RPMI7951 (cell line): ENCODE measurements around the gene AMMECR1L. TPM values are rescaled to one million over a fixed set of nuclear protein-coding genes. Genes with fewer than 3 reads are reported as not detected.

Experiments used
- DNase-seq: peaks from one replicate; pipeline ENCODE4 v3.0.0-alpha.2; 2012; ENCODE audit warnings: low read depth
- total RNA-seq: library from RNA; depleted of rRNA; stranded (reverse); fragments of >200 nt; shearing (Covaris generic); gene quantifications from 2 replicates; pipeline ENCODE4 v1.2.3, GENCODE V29; 2014

AMMECR1L gene
- total RNA-seq, 1 experiment from 2014 or later, result 12.7 TPM

DNA sequence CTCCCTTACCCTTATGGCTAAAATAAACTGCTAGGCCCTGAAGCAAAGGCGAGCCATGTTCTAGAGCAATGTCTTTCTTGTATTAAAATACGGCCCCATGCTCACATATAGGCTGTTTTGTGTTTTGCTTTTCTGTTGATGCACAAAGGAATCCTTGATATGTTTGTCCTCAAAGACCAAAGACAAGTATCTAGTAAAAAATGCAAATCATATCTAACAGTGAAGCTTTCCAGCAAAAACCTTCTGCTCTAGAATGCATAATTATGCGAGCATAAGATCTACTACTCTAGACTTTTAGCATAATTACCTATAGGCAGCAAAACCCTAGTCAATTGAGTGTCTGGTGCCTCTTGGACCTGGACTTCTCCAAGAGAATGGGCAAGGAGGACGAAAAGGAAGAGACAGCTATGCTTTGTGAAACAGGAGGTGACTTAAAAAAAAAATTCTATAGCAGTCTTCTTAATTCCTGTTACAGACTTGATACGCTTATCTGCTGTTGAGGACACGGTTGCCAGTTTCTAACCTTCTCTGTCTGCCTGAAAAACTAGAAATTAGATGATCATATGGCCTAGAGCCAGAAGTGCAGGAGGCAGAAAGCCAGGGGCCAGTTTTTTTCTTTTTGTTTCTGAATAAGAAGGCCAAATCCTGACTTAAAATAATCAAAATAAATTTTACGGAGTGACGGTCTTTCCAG, 1.5 kb upstream of the AMMECR1L start:
- no peak for DNase-seq

DNA sequence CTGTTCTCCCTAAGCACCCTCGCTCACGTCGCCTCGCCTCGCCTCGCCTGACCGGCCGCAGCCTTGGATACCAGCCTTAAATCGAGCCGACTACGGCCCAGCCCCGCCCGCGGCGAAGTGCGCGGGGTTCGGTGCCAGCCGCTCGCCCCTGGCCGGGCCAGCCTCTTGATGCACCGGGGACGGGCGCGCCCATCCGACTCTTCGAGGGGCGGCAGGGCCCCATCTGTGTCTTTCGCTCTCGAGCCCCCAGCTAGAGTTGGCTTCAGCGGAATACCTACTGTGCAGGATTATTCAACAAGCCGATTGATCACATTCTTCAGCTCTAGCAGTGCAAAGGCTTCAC, 808 bp upstream of the AMMECR1L start:
- peak; percentile 21 for DNase-seq

DNA sequence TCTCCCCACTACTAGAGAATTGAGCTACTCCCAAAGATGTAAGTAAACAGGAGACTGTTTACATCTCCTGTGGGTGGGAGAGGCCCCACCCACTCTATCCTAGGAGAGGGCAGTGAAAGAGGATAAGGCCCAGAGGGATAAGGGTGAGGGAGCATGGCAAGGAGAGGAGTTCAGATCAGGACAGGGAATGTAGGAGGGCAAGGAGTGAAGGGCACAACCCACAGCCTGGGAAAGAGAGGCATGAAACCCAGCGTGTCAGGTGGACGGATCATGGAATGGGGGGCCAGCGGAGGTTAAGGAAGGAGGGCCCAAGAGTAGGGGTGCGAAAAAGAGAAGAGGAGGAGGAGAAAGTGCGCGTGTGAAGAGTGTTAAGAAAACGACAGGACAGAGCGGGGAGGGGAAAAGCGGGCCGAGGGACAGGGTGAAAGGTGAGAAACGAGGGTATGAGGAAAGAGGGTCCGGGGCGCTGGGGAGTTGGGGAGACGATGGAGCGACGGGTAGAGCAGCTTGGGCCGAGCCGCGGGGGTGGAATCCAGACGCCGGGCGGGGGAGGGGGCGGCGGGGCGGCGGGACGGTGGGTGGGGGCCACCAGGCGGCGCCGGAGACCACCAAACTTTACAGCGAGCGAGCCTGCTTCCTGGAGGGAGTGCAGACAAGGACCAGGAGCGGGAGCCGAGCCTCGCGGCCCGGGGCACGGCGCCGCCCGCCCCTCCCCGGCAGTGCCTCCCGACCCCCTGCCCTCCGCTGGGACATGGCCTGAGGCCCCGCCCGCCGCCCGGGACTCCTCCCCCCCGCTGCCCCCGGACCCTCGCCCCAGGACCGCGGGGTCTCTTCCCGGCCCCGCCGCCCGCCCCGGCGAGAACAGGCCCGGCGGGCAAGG, 655 bp downstream of the AMMECR1L start:
- DNase-seq, result peak; percentile 34

DNA sequence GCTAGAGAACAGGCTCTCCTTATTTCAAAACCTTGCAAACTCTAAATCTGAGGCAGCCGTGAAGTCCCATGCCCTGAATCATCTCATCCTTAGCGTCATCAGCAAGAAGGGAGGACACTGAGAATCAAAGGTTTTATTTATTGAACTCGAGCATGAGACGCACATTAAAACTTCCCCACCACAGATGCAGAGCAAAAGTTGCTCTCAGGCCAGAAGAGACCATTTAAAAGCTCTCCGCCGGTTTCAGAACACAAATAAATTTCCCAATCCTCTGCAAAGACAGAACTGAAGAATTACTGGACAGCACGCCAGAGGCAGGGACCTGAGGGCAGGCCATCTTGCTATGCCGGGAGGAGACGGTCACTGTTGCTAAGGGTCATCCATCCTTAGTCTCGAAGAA, 1.3 kb downstream of the AMMECR1L start:
- peak; percentile 34 for DNase-seq

DNA sequence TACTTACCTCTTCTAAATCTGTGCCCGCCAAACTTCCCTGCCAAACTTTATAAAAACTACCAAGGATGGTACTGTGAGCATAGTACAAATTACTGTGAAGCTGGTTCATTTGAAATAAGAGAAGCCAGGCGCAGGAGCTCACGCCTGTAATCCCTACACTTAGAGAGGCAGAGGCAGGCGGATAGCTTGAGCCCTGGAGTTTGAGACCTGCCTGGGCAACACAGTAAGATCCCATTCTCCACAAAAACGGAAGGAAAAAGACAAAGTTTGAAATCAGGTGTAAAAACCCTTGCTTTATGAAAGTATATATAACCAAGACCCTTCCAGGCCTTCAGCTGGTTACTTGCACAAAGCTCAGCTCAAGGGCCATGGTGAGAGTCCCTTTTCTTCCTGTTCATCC, 5.9 kb downstream of the AMMECR1L start:
- no peak for DNase-seq

DNA sequence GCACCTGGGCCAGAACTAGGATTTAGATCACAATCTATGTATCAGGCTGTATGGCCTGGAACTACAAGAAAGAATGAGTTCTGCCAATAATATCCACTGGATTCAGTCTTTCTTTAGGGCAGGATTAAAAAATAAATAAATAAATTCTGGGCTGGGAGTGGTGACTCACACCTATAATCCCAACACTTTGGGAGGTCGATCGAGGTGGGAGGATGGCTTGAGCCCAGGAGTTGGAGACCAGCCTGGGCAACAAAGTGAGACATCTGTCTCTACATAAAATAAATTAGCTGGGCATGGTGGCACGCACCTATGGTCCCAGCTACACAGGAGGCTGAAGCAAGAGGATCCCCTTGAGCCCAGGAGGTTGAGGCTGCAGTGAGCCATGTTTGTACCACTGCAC, 8.1 kb downstream of the AMMECR1L start:
- DNase-seq, result peak; percentile 21

DNA sequence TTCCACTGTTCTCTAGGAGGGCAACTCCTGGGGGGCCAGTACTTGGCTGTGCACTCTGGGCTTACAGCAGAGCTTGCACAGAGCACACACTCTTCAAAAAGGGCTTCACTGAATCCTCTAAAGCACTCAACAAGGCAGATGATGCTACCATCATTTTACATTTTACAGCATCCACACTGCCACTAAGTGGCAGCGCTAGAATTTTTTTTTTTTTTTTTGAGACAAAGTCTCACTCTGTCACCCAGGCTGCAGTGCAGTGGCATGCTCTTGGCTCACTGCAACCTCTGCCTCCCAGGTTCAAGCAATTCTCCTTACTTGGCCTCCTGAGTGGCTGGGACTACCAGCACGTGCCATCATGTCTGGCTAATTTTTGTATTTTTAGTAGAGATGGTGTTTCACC, 8.6 kb downstream of the AMMECR1L start:
- no peak for DNase-seq

DNA sequence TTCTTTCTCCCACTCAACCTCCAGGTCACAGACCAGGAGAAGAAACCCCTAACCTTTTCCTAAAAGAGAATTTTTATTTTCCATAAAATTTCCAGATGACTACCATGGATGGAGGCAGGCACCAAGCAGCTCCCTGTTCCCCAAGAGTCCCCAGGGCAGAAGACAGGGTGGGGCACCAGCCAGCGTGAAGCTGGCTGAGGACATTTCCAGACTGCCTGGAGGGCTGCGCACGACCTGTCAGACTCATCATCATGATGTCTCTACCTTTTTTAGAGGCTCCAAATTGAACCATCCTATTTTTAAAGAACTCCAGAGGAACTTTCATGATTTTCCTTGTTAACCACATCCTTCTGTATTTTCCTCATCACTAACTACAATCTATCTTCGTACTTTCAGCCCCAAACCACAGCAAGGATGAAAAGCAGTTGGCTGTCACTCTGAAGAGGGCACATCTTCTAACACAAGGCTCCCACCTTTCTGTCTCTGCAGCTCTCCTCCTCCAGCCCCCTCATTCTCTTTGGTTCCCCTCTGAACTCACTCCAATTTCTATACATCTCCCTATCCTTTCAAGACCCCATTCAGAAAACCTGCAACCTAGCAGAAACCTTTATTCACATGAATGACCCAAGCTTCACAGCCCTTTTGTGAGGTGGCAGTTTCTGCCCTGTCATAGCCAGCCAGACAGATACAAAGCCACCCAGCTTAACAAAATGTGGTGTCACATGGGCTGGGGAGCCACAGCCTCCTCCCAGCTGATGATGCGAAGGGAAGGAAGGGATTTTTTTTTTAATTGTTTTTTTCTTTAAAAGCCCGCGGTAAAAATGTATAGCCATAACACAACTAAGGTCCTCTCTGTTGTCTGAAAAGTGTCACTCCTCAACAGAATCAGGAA, 11.1 kb downstream of the AMMECR1L start:
- DNase-seq, result no peak

DNA sequence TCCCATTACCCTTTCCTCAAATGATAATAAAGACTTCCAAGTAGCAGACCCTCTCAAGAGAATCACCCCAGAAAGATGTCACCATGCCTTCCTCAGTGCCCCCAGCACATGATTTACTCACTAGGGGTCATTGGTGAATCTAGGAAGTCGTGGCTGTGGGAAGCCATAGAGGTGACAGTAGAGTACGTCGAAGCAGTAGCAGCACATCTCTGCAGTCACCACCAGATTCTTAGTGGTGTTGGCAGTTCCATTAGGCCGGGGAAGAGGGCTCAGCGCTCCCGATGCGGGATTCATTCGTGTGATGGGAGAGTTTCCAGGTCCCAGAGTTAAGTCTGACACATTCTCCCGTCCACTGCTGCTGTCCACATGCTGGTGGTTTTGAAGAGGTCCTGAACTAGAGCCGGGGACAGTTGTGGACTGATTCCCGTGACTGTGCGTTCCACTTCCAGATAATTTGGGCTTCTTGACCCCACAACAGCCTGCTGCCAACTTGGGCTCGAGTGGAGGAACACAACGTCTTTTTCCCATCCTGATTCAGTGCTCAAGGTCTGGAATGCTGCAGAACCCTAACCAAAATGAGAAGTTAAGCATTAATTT, 12.0 kb downstream of the AMMECR1L start:
- no peak for DNase-seq

DNA sequence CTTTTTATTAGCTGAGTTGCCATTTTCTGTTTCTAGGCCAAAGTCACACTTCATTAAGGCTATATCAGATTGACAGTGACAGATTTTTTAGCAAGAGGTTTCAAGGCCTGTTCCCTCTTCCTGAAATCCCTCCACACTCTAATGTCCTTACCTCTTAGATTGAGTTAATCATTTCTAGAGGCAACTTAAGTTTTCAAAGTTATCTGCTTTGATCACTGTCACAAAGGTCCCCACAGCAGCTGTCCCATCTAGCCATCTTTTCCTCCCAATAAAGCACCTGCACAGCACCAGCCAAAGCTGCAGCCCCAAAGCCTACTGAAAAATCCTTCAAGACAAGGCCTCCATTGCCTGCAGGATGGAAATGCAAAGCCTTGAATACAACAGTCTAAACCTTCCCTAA, 13.4 kb downstream of the AMMECR1L start:
- DNase-seq, result no peak

DNA sequence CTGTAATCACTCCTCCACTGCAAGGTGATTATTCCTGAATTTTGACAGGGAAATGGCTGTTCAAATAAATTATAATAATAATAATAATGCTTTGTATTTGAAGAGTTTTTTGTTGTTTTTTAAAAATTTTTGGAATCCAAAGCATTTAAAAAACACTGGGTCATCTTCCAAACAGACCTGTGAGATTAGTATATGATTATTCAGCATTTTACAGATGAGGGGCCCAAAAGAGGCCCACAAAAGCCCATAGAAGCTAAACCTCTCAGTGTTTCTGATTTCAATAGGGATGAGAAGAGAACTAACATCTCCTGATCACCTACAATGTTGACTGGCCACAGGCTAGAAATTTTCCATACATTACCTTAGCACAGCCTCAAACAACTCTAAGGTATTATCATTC, 19.8 kb downstream of the AMMECR1L start:
- no peak for DNase-seq

DNA sequence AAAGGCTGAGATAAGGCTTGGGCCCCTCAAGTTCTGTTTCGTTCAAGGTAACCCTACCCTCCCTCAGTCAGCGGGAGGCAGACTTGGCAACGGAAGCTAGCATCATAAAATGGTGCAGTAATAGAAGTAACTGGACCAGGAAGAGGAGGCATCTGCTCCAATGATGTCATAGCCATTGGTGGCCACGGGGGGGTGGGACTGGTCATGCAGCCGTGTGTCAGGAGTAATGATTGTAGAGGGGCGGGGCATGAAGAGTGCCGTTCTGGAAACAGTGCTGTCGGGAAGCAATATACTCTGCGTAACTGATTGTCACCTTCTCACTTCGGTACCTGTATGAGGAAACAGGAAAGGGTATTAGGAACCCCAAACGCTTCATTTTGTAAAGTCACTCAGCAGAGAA, 20.9 kb downstream of the AMMECR1L start:
- DNase-seq, result peak; percentile 45

DNA sequence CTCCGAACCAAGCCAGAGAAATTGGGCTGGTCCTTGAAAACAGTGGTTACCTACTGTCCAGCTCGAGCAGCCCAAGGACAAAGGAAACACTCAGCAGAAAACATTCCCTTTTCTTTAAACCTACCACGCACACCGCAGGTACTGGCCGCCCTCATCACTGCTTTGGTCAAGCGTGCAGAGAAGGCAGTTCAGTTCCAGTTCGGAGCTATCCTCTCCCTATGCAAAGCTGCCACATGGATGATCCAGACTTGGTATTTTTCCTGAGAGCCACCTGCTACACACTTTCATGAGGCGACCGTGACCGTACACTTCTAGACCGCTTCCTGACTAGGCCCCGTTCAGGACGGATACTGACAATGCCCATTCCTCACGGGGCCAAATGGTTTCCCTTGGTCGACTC, 23.5 kb downstream of the AMMECR1L start:
- no peak for DNase-seq

DNA sequence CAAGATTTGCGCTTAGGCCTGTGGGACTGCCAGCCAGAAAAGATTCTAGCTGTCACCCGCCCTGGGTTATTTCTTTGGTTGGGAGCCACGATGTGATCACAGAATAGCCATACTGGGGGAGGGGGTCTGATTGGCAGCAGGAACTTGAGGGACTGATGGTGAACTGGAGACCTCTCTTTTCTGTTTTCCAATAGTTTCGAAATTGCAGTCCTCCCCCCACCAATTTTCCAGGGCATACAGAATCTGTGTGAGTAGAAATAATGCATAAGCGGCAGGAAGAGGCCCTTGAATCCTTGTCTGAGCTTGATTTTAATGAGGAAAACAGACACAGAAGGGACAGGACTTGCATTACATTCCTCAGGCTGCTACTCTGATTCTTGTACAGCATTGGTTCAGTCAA, 25.6 kb downstream of the AMMECR1L start:
- DNase-seq, result no peak

DNA sequence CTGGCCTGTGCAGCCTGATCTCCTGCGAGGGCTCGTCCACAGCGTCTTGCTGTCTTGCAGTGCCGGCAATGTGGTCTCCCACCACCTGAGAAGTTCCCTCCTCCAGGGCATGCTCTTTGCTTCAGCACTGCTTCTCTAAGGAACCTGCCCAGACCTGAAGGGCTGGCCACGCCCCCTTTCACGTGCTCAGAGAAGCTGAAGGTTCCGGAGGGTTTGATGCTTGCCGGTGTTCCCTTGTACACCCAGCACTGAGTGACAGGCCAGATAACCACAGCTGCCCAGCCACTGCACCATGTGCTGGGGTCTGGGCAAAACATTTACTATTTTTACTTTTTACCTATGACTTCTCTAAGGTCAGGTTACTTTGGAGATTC, 26.1 kb downstream of the AMMECR1L start:
- DNase-seq, result no peak

DNA sequence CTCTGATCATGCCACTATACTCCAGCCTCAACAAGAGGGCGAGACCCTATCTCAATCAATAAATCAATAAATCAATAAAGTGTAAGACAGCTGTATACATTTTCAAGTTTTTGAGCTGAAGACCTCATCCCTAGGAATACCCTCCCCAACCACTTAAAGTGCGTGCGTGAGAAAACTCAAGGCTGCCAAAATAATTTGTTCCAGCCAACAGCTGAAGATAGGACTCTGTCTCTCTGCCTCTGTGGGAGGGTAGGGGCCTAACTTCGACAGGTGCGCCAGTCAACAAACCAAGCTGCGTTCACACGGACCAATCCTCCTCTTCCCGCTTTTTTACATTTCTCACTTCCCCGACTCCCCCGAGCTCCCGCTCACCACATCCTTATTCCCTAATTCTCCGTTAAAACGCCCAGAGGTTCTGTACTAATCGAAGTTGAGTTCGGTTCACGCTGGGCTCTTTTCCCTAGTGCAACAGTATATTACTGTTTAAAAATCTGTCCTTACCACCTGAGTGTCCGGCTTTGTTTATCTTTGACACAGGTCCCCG, 28.4 kb downstream of the AMMECR1L start:
- DNase-seq, result no peak

DNA sequence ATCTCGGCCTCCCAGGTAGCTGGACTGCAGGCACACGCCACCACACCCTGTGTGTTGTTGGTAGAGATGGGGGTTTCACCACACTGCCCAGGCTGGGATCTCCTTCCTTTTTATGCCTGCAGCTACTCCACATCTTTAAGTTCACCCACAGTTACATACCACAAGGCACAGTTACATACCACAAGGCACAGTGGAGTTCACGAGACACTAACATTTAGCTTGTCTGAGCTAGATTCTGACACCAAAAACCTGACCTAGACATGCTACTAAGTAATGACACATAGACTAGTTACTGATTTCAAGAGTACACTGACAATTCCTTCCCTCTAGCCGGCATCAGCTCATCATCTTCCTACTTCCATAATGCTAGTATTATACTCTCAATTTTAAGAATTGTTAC, 32.1 kb downstream of the AMMECR1L start:
- DNase-seq, result no peak

DNA sequence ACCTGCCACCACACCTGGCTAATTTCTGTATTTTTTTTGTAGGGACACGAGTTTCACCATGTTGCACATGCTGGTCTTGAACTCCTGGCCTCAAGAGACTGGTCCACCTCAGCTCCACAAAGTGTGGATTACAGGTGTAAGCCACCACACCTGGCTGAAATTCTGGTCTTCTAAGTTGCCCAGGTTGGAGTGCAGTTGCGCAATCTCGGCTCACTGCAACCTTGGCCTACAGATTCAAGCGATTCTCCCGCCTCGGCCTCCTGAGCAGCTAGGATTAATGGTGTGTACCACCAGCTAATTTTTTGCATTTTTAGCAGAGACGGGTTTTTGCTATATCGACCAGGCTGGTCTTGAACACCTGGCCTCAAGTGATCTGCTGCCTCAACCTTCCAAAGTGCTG, 33.4 kb downstream of the AMMECR1L start:
- no peak for DNase-seq

DNA sequence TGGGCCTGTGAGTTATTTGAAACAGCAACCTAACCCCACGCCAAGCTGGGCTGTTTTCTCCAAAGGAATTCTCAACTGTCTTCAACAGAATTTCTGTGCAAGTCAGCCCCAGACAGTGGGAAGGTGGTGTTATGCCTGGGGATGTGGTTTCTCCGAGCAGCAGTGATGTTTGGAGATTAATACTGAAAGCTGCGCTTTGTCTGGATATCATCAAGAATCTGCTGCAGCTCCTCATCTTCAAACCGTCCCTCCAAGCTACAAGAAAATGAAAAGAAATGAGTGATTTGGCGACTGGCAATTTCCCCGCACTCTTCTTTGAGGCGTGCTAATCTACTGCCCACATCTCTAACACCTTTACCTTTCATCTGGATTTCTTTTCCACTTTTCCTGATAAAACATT, 37.8 kb downstream of the AMMECR1L start:
- no peak for DNase-seq

DNA sequence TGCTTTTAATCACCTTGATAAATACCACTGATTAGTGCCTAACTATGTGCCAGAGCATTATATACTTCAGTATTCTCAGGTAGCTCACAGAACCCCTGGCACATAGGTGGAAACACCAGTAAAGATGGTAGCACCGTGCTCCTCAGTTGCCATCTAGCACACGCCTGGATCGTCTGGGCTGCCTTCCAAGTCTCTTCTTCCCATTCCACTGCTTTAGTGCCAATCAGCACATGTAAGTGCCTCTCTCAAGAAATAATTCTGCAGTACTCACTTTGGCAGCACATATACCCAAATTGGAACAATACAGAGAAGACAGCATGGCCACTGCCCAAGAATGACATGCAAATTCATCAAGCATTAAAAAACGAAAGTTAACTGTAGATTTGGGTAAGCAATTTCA, 40.8 kb downstream of the AMMECR1L start:
- DNase-seq, result no peak

DNA sequence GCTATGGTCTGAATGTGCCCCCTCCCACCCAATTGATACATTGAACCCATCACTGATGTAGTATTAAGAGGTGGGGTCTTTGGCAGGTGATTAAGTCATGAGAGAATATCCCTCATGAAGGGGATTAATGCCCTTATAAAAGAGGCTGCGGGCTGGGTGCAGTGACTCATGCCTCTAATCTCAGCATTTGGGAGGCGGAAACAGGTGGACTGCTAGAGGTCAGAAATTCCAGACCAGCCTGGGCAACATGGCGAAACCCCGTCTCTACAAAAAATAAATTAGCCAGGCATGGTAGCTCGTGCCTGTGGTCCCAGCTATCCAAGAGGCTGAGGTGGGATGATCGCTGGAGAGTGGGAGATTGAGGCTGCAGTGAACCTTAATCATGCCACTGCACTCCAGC, 42.1 kb downstream of the AMMECR1L start:
- no peak for DNase-seq
